ENCODE results near the gene BCL11B. TPM values are rescaled to one million over a fixed set of nuclear protein-coding genes. Genes with fewer than 3 reads are reported as not detected.

The BCL11B gene
- total and polyA plus RNA-seq, 2 of the 8 experiments (the other 6 are each of a cell fraction or from before 2014, with no cell fraction given) = 0.63 to 5.9 TPM

DNA sequence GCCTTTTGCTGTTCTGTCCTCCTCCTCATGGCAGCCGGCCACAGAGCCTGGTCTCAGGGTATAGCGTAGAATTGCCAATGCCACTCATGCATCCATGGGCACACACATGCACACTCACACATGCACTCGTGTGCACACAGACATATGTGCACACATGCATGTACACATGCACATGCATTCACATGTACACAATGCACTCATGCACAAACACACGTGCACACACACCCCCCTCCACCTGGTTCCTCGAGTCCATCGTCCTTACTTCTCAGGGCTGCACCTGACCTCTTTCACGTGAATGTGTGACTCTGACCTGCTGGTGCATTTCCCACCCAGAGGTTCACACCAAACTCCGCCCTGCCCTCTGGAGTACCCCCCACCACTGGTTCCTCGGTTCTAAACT, 60.6 kb downstream of the BCL11B start:
- H3K4me2 ChIP-seq (ENCODE audit: insufficient read depth in 1 of 2, low read depth in 2 of 2, low read length in 2 of 2) = no peak overlapping the region
- no peak overlapping the region for H3K4ac ChIP-seq (replicated peaks; ENCODE audit: insufficient read length, low read depth, low read length)
- H4K5ac ChIP-seq (ENCODE audit: insufficient read length, low read depth, low read length) = no peak overlapping the region
- peaks cover 13% of the 10 kb centered on the region for H3K79me1 ChIP-seq (ENCODE audit: low read depth, low read length)
- no peak overlapping the region for H3K27ac ChIP-seq (ENCODE audit: low read depth, low read length)
- H2BK12ac ChIP-seq (ENCODE audit: low read depth, low read length) = no peak overlapping the region
- peak overlapping the region; percentile 86 for H2BK5ac ChIP-seq (ENCODE audit: low read depth, low read length)
- DNase-seq (ENCODE audit: low read depth in 1 of 2, low spot score in 2 of 2) (no peak), FAIRE-seq (no peak)
- H2BK120ac ChIP-seq (replicated peaks; ENCODE audit: low read depth, low read length) = no peak overlapping the region
- H3K23me2 ChIP-seq (ENCODE audit: low read depth, low read length) = no peaks in the 10 kb centered on the region
- H4K20me1 ChIP-seq (replicated peaks in 1 of 2; ENCODE audit: control insufficient read depth in 1 of 2, insufficient read depth in 2 of 2, low read length in 2 of 2) = peaks cover 0 to 3% of the 10 kb centered on the region in 2 experiments
- WGBS, 2 experiments (ENCODE audit: extremely low coverage in 1 of 2, insufficient coverage in 1 of 2, insufficient read length in 1 of 2, insufficient replicate concordance in 2 of 2, low coverage in 1 of 2, low lambda C conversion rate in 2 of 2, missing lambda C conversion rate in 1 of 2) = 96% methylated on average over 9 of the region's 9 CpGs; no CpG with 5 or more reads in 1 of the 2 experiments
- peaks cover 0 to 13% (median 0%) of the 10 kb centered on the region in 4 experiments; a peak in 3 of 7 replicates for H3K4me1 ChIP-seq (replicated peaks in 1 of 4; ENCODE audit: control insufficient read depth in 3 of 4, insufficient read depth in 4 of 4, low read length in 3 of 4)
- peak overlapping the region; percentile 42; the same call in 1 of the 2 replicates for H3K18ac ChIP-seq (ENCODE audit: extremely low read depth, low read length)
- H3K23ac ChIP-seq (ENCODE audit: insufficient read length) = no peak overlapping the region
- H3K9me3 ChIP-seq (ENCODE audit: insufficient read depth in 2 of 2, low read depth in 1 of 2, low read length in 1 of 2) = no peaks in the 10 kb centered on the region
- H3K9ac ChIP-seq (replicated peaks in 1 of 4; ENCODE audit: extremely low read depth in 1 of 4, low read depth in 3 of 4, low read length in 3 of 4) = no peak overlapping the region
- ChIA-PET POLR2A (ENCODE audit: partially characterized antibody) (interaction anchor here (0.7 kb wide), 1 partner anchor 35 kb away, joined by 3 read pairs; no protein-coding TSS in a partner anchor), CTCF (ENCODE audit: partially characterized antibody) (interaction anchor here (0.6 to 1.7 kb wide), 5 partner anchors 9 to 22 kb away, joined by 3 to 5 read pairs (median 3); no protein-coding TSS in a partner anchor)
- H2AK5ac ChIP-seq (ENCODE audit: low read depth, low read length) = peak overlapping the region; percentile 94; the same call in 1 of the 2 replicates
- H4K91ac ChIP-seq (replicated peaks; ENCODE audit: insufficient read length, low read length) = no peak overlapping the region
- no peaks in the 10 kb centered on the region for H3K27me3 ChIP-seq (replicated peaks in 1 of 4; ENCODE audit: control insufficient read depth in 3 of 4, extremely low read depth in 1 of 4, insufficient read depth in 3 of 4, low read length in 3 of 4)
- H3K56ac ChIP-seq (replicated peaks; ENCODE audit: insufficient read length, low read depth, low read length) = no peak overlapping the region
- H3K14ac ChIP-seq (ENCODE audit: insufficient read length) = no peak overlapping the region
- H2BK20ac ChIP-seq (ENCODE audit: low read length) = no peak overlapping the region
- H2BK15ac ChIP-seq (ENCODE audit: low read length) = 0 out of 2 replicates have a peak overlapping the region, but pooled peaks have one; percentile 46
- H3K36me3 ChIP-seq (ENCODE audit: control insufficient read depth in 2 of 4, insufficient read depth in 4 of 4, low read length in 3 of 4) = no peaks in the 10 kb centered on the region
- peaks cover 0 to 18% of the 10 kb centered on the region in 2 experiments; a peak in 2 of 4 replicates for H3K79me2 ChIP-seq (ENCODE audit: control insufficient read depth in 1 of 2, insufficient read depth in 2 of 2, low read length in 2 of 2)
- H4K8ac ChIP-seq (ENCODE audit: extremely low read depth, insufficient read depth, low read length) = peak overlapping the region; percentile 57; the same call in 1 of the 2 replicates
- H3K4me3 ChIP-seq (ENCODE audit: extremely low read depth in 1 of 4, insufficient read depth in 2 of 4, low read depth in 3 of 4, low read length in 4 of 4) = no peak overlapping the region
- no peak overlapping the region for H2AFZ ChIP-seq (ENCODE audit: low read length)
- no peak for TF ChIP-seq BCL11A (IDR thresholded peaks at IDR 0.05; ENCODE audit: low read depth in 2 of 2, low read length in 2 of 2)
- TF ChIP-seq RNF2 (IDR thresholded peaks at IDR 0.05; ENCODE audit: borderline replicate concordance, low read depth, low read length, missing control alignments, poor library complexity, severe bottlenecking) = no peak
- no peak for TF ChIP-seq GABPA (IDR thresholded peaks at IDR 0.05; ENCODE audit: borderline replicate concordance, insufficient read depth, low read length)
- TF ChIP-seq, protein P1, sequence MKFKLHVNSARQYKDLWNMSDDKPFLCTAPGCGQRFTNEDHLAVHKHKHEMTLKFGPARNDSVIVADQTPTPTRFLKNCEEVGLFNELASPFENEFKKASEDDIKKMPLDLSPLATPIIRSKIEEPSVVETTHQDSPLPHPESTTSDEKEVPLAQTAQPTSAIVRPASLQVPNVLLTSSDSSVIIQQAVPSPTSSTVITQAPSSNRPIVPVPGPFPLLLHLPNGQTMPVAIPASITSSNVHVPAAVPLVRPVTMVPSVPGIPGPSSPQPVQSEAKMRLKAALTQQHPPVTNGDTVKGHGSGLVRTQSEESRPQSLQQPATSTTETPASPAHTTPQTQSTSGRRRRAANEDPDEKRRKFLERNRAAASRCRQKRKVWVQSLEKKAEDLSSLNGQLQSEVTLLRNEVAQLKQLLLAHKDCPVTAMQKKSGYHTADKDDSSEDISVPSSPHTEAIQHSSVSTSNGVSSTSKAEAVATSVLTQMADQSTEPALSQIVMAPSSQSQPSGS (IDR thresholded peaks at IDR 0.05; ENCODE audit: low read length) = no peak
- no peak for TF ChIP-seq CEBPB (IDR thresholded peaks at IDR 0.05; ENCODE audit: low read depth, low read length)
- no peak for TF ChIP-seq GTF2F1 (IDR thresholded peaks at IDR 0.05; ENCODE audit: borderline replicate concordance, low read depth, low read length)
- TF ChIP-seq, protein P2, sequence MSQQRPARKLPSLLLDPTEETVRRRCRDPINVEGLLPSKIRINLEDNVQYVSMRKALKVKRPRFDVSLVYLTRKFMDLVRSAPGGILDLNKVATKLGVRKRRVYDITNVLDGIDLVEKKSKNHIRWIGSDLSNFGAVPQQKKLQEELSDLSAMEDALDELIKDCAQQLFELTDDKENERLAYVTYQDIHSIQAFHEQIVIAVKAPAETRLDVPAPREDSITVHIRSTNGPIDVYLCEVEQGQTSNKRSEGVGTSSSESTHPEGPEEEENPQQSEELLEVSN (IDR thresholded peaks at IDR 0.05) = no peak
- TF ChIP-seq TCF12 (IDR thresholded peaks at IDR 0.05; ENCODE audit: low read depth, low read length) = no peak
- TF ChIP-seq NANOG (IDR thresholded peaks at IDR 0.05; ENCODE audit: insufficient read depth, low read depth, low read length, poor library complexity, severe bottlenecking) = no peak
- no peak for TF ChIP-seq TEAD4 (IDR thresholded peaks at IDR 0.05; ENCODE audit: low read depth, low read length)

All from H1 (cell line).